IMR-90 (cell line): ENCODE data around the gene GALNT16.

Source experiments
- BHLHE40 ChIP-seq: fragments of 150-350 bp; IDR thresholded peaks from 2 replicates; pipeline ENCODE4 v1.6.1; 2016; ENCODE audit warnings: mild to moderate bottlenecking, low read depth, low read length
- CTCF ChIP-seq: conservative IDR thresholded peaks from 2 replicates; pipeline ENCODE4 v1.5.1; 2012; ENCODE audit warnings: mild to moderate bottlenecking, low read depth, low read length, improper control_type of control experiment
- ELK1 ChIP-seq: fragments of 150-350 bp; IDR thresholded peaks from 2 replicates; pipeline ENCODE4 v1.6.1; 2016; ENCODE audit warnings: low read depth, mild to moderate bottlenecking, low read length, moderate library complexity, borderline replicate concordance
- MAFK ChIP-seq: IDR thresholded peaks from 2 replicates; pipeline ENCODE4 v1.6.1; 2012; ENCODE audit warnings: low read depth, low read length, improper control_type of control experiment
- MAZ ChIP-seq: IDR thresholded peaks from 2 replicates; pipeline ENCODE4 v1.6.1; 2012; ENCODE audit warnings: low read depth, mild to moderate bottlenecking, low read length, improper control_type of control experiment, moderate library complexity, borderline replicate concordance
- MXI1 ChIP-seq: IDR thresholded peaks from 2 replicates; pipeline ENCODE4 v1.6.1; 2012; ENCODE audit warnings: low read depth, mild to moderate bottlenecking, low read length, moderate library complexity, borderline replicate concordance
- NFE2L2 ChIP-seq: fragments of 150-350 bp; IDR thresholded peaks from 2 replicates; pipeline ENCODE4 v1.6.1; 2016; ENCODE audit warnings: low read depth, mild to moderate bottlenecking, low read length
- POLR2A ChIP-seq: IDR thresholded peaks from 2 replicates; pipeline ENCODE4 v1.6.1; 2012; ENCODE audit warnings: mild to moderate bottlenecking, low read depth, low read length
- RAD21 ChIP-seq: IDR thresholded peaks from 2 replicates; pipeline ENCODE4 v1.6.1; 2012; ENCODE audit warnings: low read length, improper control_type of control experiment
- RCOR1 ChIP-seq: IDR thresholded peaks from 2 replicates; pipeline ENCODE4 v1.6.1; 2012; ENCODE audit warnings: mild to moderate bottlenecking, low read length, improper control_type of control experiment; ENCODE audit not compliant: insufficient replicate concordance
- SMC3 ChIP-seq: fragments of 150-350 bp; IDR thresholded peaks from 2 replicates; pipeline ENCODE4 v1.6.1; 2016; ENCODE audit warnings: low read depth, mild to moderate bottlenecking, antibody characterized with exemption, low read length, moderate library complexity
- USF2 ChIP-seq: fragments of 150-350 bp; IDR thresholded peaks from 2 replicates; pipeline ENCODE4 v1.6.1; 2017; ENCODE audit warnings: mild to moderate bottlenecking, antibody characterized with exemption, low read length, low read depth

GRCh38 chr14:69323999-69324282 is 64.0 kb downstream of the GALNT16 start:
- TF ChIP-seq CTCF (no peak), BHLHE40 (no peak), POLR2A (no peak), NFE2L2 (no peak), SMC3 (no peak), MAZ (no peak), RAD21 (no peak), ELK1 (no peak), USF2 (no peak), MXI1 (no peak), MAFK (no peak), RCOR1 (no peak)
